ENCODE measurements around the gene GK. TPM values are rescaled to one million over a fixed set of nuclear protein-coding genes. Genes with fewer than 3 reads are reported as not detected.
"Not testable (repeated sequence)": the region's sequence is repeated elsewhere in the genome, so short reads cannot be mapped to it uniquely, and the experiment has no call there.

Gene GK
- polyA plus RNA-seq, 1 donor (not counting 4 experiments of a cell fraction or from before 2014, with no cell fraction given) = 2.0 TPM

DNA sequence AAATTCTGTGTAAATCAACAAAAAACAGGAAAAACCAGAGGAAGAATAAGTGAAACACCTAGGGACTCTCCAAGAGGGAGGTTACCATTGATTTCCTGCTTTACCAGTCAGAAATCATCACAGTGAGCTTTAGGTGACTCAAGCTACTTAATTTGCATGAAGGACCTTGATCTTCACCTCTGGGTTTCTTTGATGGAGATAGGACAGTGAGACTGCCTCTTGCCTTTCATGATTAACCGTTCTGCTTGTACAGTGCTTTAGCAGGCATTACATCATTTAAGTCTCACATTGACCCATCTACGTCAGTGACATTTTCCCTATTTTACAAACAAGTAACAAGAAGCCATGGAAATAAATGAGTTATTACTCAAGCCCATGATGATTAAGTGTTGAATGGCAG is 3.4 kb upstream of the GK start:
- no peaks in the 10 kb centered on the region for H4K20me1 ChIP-seq (ENCODE audit: control insufficient read depth, extremely low read depth, insufficient read depth, low read length)
- no peak overlapping the region for H2AFZ ChIP-seq (ENCODE audit: control insufficient read depth, low read length)
- FAIRE-seq (no peak), DNase-seq (ENCODE audit: low read depth, low spot score) (no peak)
- dilution Hi-C loops (cut with MboI; ENCODE audit: extremely low pct_ligation_motif_present, low sequenced_read_pairs) = no loop called here
- no peak overlapping the region for H3K9ac ChIP-seq (ENCODE audit: control insufficient read depth, extremely low read depth, insufficient read depth, low read length)
- no peak overlapping the region for H3K4me3 ChIP-seq (ENCODE audit: control insufficient read depth in 2 of 3, extremely low read depth in 1 of 3, insufficient read depth in 2 of 3, low read depth in 1 of 3, low read length in 3 of 3)
- no peaks in the 10 kb centered on the region for H3K9me3 ChIP-seq (ENCODE audit: control insufficient read depth, low read depth, low read length)
- TF ChIP-seq EZH2 (IDR thresholded peaks at IDR 0.05; ENCODE audit: low read length) = no peak
- no peak for TF ChIP-seq CTCF (optimal IDR thresholded peaks at IDR 0.05 in 1 of 3, IDR thresholded peaks at IDR 0.05 in 1 of 3, conservative IDR thresholded peaks at IDR 0.05 in 1 of 3; ENCODE audit: extremely low read depth in 1 of 3, insufficient read depth in 2 of 3, low read length in 3 of 3)
- H3K36me3 ChIP-seq (ENCODE audit: control insufficient read depth in 2 of 2, extremely low read depth in 1 of 2, insufficient read depth in 2 of 2, low read length in 2 of 2) = no peaks in the 10 kb centered on the region
- no peaks in the 10 kb centered on the region for H3K9me1 ChIP-seq (ENCODE audit: control insufficient read depth, extremely low read depth, insufficient read depth, low read length)
- peaks cover 3% of the 10 kb centered on the region for H3K4me1 ChIP-seq (ENCODE audit: control insufficient read depth, extremely low read depth, insufficient read depth, low read length)
- no peak overlapping the region for H3K27ac ChIP-seq (ENCODE audit: control insufficient read depth, insufficient read depth, low read length)
- H3K27me3 ChIP-seq (ENCODE audit: control insufficient read depth, extremely low read depth, insufficient read depth, low read length) = no peaks in the 10 kb centered on the region
- H3K4me2 ChIP-seq (ENCODE audit: control insufficient read depth, extremely low read depth, insufficient read depth, low read depth, low read length) = no peak overlapping the region
- no peaks in the 10 kb centered on the region for H3K79me2 ChIP-seq (ENCODE audit: control insufficient read depth, insufficient read depth, low read length)

- Histone ChIP-seq H3K9me3 (ENCODE audit: control insufficient read depth, low read depth, low read length) (no peaks in the 10 kb centered on the region), H2AFZ (ENCODE audit: control insufficient read depth, low read length) (peak overlapping the region; percentile 84), H3K4me2 (ENCODE audit: control insufficient read depth, extremely low read depth, insufficient read depth, low read depth, low read length) (peak overlapping the region; percentile 47), H3K9me1 (ENCODE audit: control insufficient read depth, extremely low read depth, insufficient read depth, low read length) (no peaks in the 10 kb centered on the region), H3K27ac (ENCODE audit: control insufficient read depth, insufficient read depth, low read length) (peak overlapping the region; percentile 57), H3K27me3 (ENCODE audit: control insufficient read depth, extremely low read depth, insufficient read depth, low read length) (no peaks in the 10 kb centered on the region), H3K9ac (ENCODE audit: control insufficient read depth, extremely low read depth, insufficient read depth, low read length) (peak overlapping the region; percentile 76), H3K4me3 (ENCODE audit: control insufficient read depth in 2 of 3, extremely low read depth in 1 of 3, insufficient read depth in 2 of 3, low read depth in 1 of 3, low read length in 3 of 3) (peak overlapping the region; percentile 45 to 64 (median 48)), H3K4me1 (ENCODE audit: control insufficient read depth, extremely low read depth, insufficient read depth, low read length) (peaks cover 7% of the 10 kb centered on the region), H3K79me2 (ENCODE audit: control insufficient read depth, insufficient read depth, low read length) (no peaks in the 10 kb centered on the region), H3K36me3 (ENCODE audit: control insufficient read depth in 2 of 2, extremely low read depth in 1 of 2, insufficient read depth in 2 of 2, low read length in 2 of 2) (no peaks in the 10 kb centered on the region), H4K20me1 (ENCODE audit: control insufficient read depth, extremely low read depth, insufficient read depth, low read length) (no peaks in the 10 kb centered on the region)
- dilution Hi-C loops (cut with MboI; ENCODE audit: extremely low pct_ligation_motif_present, low sequenced_read_pairs) = no loop called here
- DNase-seq (ENCODE audit: low read depth, low spot score) (peak; percentile 19), FAIRE-seq (no peak)
- TF ChIP-seq CTCF (optimal IDR thresholded peaks at IDR 0.05 in 1 of 3, IDR thresholded peaks at IDR 0.05 in 1 of 3, conservative IDR thresholded peaks at IDR 0.05 in 1 of 3; ENCODE audit: extremely low read depth in 1 of 3, insufficient read depth in 2 of 3, low read length in 3 of 3) = no peak
- no peak for TF ChIP-seq EZH2 (IDR thresholded peaks at IDR 0.05; ENCODE audit: low read length)
These were observed 452 bp upstream of the GK start for GRCh38 chrX:30652527-30653414.

- H3K79me2 ChIP-seq (ENCODE audit: control insufficient read depth, insufficient read depth, low read length); H3K36me3 ChIP-seq (ENCODE audit: control insufficient read depth in 2 of 2, extremely low read depth in 1 of 2, insufficient read depth in 2 of 2, low read length in 2 of 2); H3K9me3 ChIP-seq (ENCODE audit: control insufficient read depth, low read depth, low read length); H4K20me1 ChIP-seq (ENCODE audit: control insufficient read depth, extremely low read depth, insufficient read depth, low read length); FAIRE-seq; dilution Hi-C loops (cut with MboI; ENCODE audit: extremely low pct_ligation_motif_present, low sequenced_read_pairs); H3K9ac ChIP-seq (ENCODE audit: control insufficient read depth, extremely low read depth, insufficient read depth, low read length); H3K9me1 ChIP-seq (ENCODE audit: control insufficient read depth, extremely low read depth, insufficient read depth, low read length); DNase-seq (ENCODE audit: low read depth, low spot score); H3K27ac ChIP-seq (ENCODE audit: control insufficient read depth, insufficient read depth, low read length); H2AFZ ChIP-seq (ENCODE audit: control insufficient read depth, low read length); H3K27me3 ChIP-seq (ENCODE audit: control insufficient read depth, extremely low read depth, insufficient read depth, low read length): not testable (repeated sequence)
- H3K4me3 ChIP-seq (ENCODE audit: control insufficient read depth in 2 of 3, extremely low read depth in 1 of 3, insufficient read depth in 2 of 3, low read depth in 1 of 3, low read length in 3 of 3) = peak overlapping the region in 1 of 3 experiments; percentile 68
- H3K4me1 ChIP-seq (ENCODE audit: control insufficient read depth, extremely low read depth, insufficient read depth, low read length) = peaks cover 11% of the 10 kb centered on the region
- peak overlapping the region; percentile 73 for H3K4me2 ChIP-seq (ENCODE audit: control insufficient read depth, extremely low read depth, insufficient read depth, low read depth, low read length)
These were observed 1.2 kb downstream of the GK start for GRCh38 chrX:30654386-30654785.

All from keratinocyte (primary cell).